NCI-H460 (cell line): ENCODE data around the gene KRTAP5-2. TPM values are rescaled to one million over a fixed set of nuclear protein-coding genes. Genes with fewer than 3 reads are reported as not detected.
"Not testable (repeated sequence)": the region's sequence is repeated elsewhere in the genome, so short reads cannot be mapped to it uniquely, and the experiment has no call there.

Experiments used
- DNase-seq: peaks from one replicate; pipeline ENCODE4 v3.0.0-alpha.2; 2016; ENCODE audit warnings: low read depth; ENCODE audit errors: extremely low read depth
- total RNA-seq: library from RNA; depleted of rRNA; stranded (reverse); fragments of >200 nt; shearing (Covaris generic); gene quantifications from 2 replicates; pipeline ENCODE4 v1.2.3, GENCODE V29; 2014

The KRTAP5-2 gene
- total RNA-seq, 1 experiment from 2014 or later: not detected

- not testable (repeated sequence) for DNase-seq
Observed at GRCh38 chr11:1595994-1596575, 2.0 kb downstream of the KRTAP5-2 start.

GRCh38 chr11:1592628-1593027 lies 5.5 kb downstream of the KRTAP5-2 start:
- DNase-seq: no peak

GRCh38 chr11:1589996-1590395 lies 8.1 kb downstream of the KRTAP5-2 start:
- DNase-seq: no peak

GRCh38 chr11:1589191-1589963 lies 8.7 kb downstream of the KRTAP5-2 start:
- peak; percentile 77 for DNase-seq

- no peak for DNase-seq
Observed at GRCh38 chr11:1586699-1587098, 11.4 kb downstream of the KRTAP5-2 start.

- not testable (repeated sequence) for DNase-seq
Observed at GRCh38 chr11:1584661-1585370, 13.3 kb downstream of the KRTAP5-2 start, which contains the start of gene KRTAP5-1. Gene KRTAP5-1, minus strand, starts transcription at chr11:1585283. Its CDS starts 34 bp downstream, at chr11:1585249.

- not testable (repeated sequence) for DNase-seq
Observed at GRCh38 chr11:1582909-1583308, 15.2 kb downstream of the KRTAP5-2 start.

GRCh38 chr11:1581976-1582375 lies 16.1 kb downstream of the KRTAP5-2 start:
- DNase-seq: no peak

GRCh38 chr11:1576825-1577224 lies 21.3 kb downstream of the KRTAP5-2 start:
- DNase-seq: no peak

- DNase-seq: not testable (repeated sequence)
Observed at GRCh38 chr11:1575756-1576155, 22.3 kb downstream of the KRTAP5-2 start.

- no peak for DNase-seq
Observed at GRCh38 chr11:1574933-1575242, 23.2 kb downstream of the KRTAP5-2 start.

GRCh38 chr11:1574238-1574932 lies 23.7 kb downstream of the KRTAP5-2 start:
- DNase-seq: no peak

GRCh38 chr11:1573903-1574237 lies 24.2 kb downstream of the KRTAP5-2 start:
- DNase-seq: no peak

GRCh38 chr11:1573077-1573902 lies 24.8 kb downstream of the KRTAP5-2 start:
- no peak for DNase-seq

GRCh38 chr11:1572197-1573076 lies 25.7 kb downstream of the KRTAP5-2 start, which contains the start of gene DUSP8:
Gene DUSP8, minus strand, starts transcription at chr11:1572271. Its CDS starts 6,445 bp downstream, at chr11:1565826.
- peak; percentile 69 for DNase-seq

GRCh38 chr11:1571760-1572196 lies 26.3 kb downstream of the KRTAP5-2 start:
- no peak for DNase-seq

GRCh38 chr11:1570896-1571759 lies 27.0 kb downstream of the KRTAP5-2 start:
- DNase-seq: no peak

GRCh38 chr11:1570531-1570895 lies 27.6 kb downstream of the KRTAP5-2 start:
- no peak for DNase-seq
